Cardiac muscle cell (in vitro differentiated cells and primary cell): ENCODE measurements around the gene CLEC3B. TPM values are rescaled to one million over a fixed set of nuclear protein-coding genes. Genes with fewer than 3 reads are reported as not detected.
"Not testable (repeated sequence)": the region's sequence is repeated elsewhere in the genome, so short reads cannot be mapped to it uniquely, and the experiment has no call there.

Experiments
- DNase-seq, 2 donors: peaks; one replicate each; pipeline versions ENCODE4 v3.0.0 to v3.0.0-alpha.2; 2010 to 2017; ENCODE audit warnings: low read depth in 1 of 2, low spot score in 1 of 2
- H3K27ac ChIP-seq: fragments of 200-600 bp; sonication (generic); 2 replicates; pipeline ENCODE4 v1.5.1; 2016
- H3K27me3 ChIP-seq: fragments of 200-600 bp; sonication (generic); 2 replicates; pipeline ENCODE4 v1.6.0; 2016; ENCODE audit warnings: control low read depth
- H3K36me3 ChIP-seq: fragments of 200-600 bp; sonication (generic); 2 replicates; pipeline ENCODE4 v1.5.1; 2016; ENCODE audit warnings: control low read depth
- H3K4me1 ChIP-seq: fragments of 200-600 bp; sonication (generic); 2 replicates; pipeline ENCODE4 v1.8.1; 2017; ENCODE audit warnings: low read depth, mild to moderate bottlenecking, mixed run types
- H3K4me3 ChIP-seq: fragments of 200-600 bp; sonication (generic); 2 replicates; pipeline ENCODE4 v1.5.1; 2016; ENCODE audit warnings: mild to moderate bottlenecking
- H3K9me3 ChIP-seq: fragments of 200-600 bp; sonication (generic); 2 replicates; pipeline ENCODE4 v1.5.1; 2017; ENCODE audit warnings: low read depth, mild to moderate bottlenecking, control low read depth
- CTCF ChIP-seq: IDR thresholded peaks from 2 replicates; pipeline ENCODE4 v1.5.1; 2012; ENCODE audit warnings: low read depth, mild to moderate bottlenecking, low read length
- polyA plus RNA-seq: library from polyadenylated mRNA; unstranded; fragments of >200 nt; fragmentation: Nextera tagmentation; extraction: Ambion mirVana; gene quantifications from 2 replicates; pipeline ENCODE4 v1.2.1, GENCODE V29; 2016
- total RNA-seq: library from RNA; depleted of rRNA; stranded (reverse); fragments of >200 nt; gene quantifications from 2 replicates; pipeline ENCODE4 v1.2.3, GENCODE V29; 2016

CLEC3B gene
- total RNA-seq: 1.3 TPM in 1 of 2 replicates, not detected in the other
- 0.21 and 1.6 TPM in 2 replicates for polyA plus RNA-seq

GRCh38 chr3:45026038-45026437 is at the start of gene CLEC3B:
Gene CLEC3B (plus strand): TSS chr3:45026303. CDS start chr3:45026363, 60 bp downstream.
- TF ChIP-seq CTCF: no peak
- no peaks in the 10 kb centered on the region for H3K36me3 ChIP-seq
- H3K27me3 ChIP-seq: no peaks in the 10 kb centered on the region
- H3K27ac ChIP-seq: no peak within 1 kb of the TSS
- no peak within 1 kb of the TSS for H3K4me3 ChIP-seq
- no peaks in the 10 kb centered on the region for H3K9me3 ChIP-seq
- DNase-seq: peak in 1 of 2 donors; percentile 83
- H3K4me1 ChIP-seq: no peaks in the 10 kb centered on the region

DNA sequence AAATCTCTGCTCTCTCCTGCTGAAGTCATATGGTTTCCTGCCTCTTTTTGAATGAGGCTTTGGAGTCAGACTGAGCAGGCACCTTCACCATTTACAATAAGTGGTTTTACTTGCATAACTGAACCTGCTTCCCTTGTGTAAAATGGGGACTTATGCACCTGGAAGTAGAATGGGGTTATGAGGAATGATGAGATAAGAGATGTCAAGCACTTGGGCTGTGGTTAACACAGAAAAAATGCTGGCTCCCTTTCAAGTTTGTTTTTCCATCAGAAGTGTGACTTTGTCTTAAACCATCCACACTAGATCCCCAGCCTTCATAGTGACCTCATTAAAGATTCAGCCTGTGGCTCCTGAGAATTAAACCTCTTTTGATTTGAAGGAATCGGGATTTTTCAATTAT is 44.9 kb upstream of the CLEC3B start:
- Histone ChIP-seq H3K4me1 (peaks cover 19% of the 10 kb centered on the region), H3K27me3 (no peaks in the 10 kb centered on the region), H3K27ac (no peak overlapping the region), H3K4me3 (no peak overlapping the region), H3K36me3 (no peaks in the 10 kb centered on the region), H3K9me3 (no peaks in the 10 kb centered on the region)
- no peak for TF ChIP-seq CTCF
- DNase-seq: peak in 1 of 2 donors; percentile 39

DNA sequence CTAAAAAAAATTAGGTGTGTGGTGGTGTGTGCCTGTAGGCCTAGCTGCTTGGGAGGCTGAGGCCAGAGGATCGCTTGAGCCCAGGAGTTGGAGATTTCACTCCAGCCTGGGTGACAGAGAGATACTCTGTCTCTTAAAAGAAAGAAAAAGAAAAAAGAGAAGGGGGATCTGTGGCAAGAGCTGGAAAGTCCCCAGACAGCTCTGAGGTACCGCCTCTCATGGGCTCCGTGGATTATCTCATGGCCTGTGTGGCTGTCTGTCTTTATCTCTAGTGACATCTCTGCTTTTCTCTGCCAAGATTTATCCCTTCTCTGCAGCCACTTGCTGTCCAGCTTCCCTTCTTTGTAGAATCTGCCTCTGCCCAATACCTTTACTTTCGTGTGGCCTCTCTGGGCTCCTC is 44.4 kb upstream of the CLEC3B start:
- TF ChIP-seq CTCF: no peak
- no peak overlapping the region for H3K4me3 ChIP-seq

DNA sequence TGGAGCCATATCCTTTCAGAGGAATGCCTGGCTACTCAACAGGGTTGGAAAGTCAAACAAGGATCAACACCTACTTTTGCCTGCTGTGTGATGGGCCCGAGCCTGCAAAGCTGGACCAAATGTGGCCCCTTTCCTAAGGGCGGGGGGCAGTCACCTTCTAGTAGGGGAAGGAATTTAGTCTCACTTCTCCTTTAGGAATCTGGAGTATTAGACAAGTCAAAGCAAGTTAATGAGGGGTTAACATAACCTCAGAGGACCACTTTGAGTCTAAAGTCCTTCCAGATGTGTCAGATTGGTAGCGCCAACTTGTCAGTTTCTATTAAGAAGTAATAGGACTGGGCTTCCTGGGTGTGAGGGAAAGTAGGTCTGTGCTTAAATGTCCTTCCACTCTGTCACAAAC is 43.3 kb upstream of the CLEC3B start:
- Histone ChIP-seq H3K4me3 (no peak overlapping the region), H3K27ac (no peak overlapping the region), H3K4me1 (peaks cover 19% of the 10 kb centered on the region), H3K27me3 (no peaks in the 10 kb centered on the region), H3K9me3 (no peaks in the 10 kb centered on the region), H3K36me3 (no peaks in the 10 kb centered on the region)
- DNase-seq: no peak
- TF ChIP-seq CTCF: no peak

More for the DNA sequence above, 44.4 kb upstream of the CLEC3B start:
- no peaks in the 10 kb centered on the region for H3K36me3 ChIP-seq
- DNase-seq: no peak
- no peaks in the 10 kb centered on the region for H3K9me3 ChIP-seq
- H3K4me1 ChIP-seq: peaks cover 19% of the 10 kb centered on the region
- no peak overlapping the region for H3K27ac ChIP-seq
- H3K27me3 ChIP-seq: no peaks in the 10 kb centered on the region

GRCh38 chr3:44983484-44983941 is 42.6 kb upstream of the CLEC3B start:
- no peak overlapping the region for H3K27ac ChIP-seq
- H3K4me3 ChIP-seq: no peak overlapping the region
- no peak for TF ChIP-seq CTCF
- H3K9me3 ChIP-seq: no peaks in the 10 kb centered on the region
- H3K4me1 ChIP-seq: peaks cover 19% of the 10 kb centered on the region
- peak in 1 of 2 donors; percentile 37 for DNase-seq
- H3K36me3 ChIP-seq: no peaks in the 10 kb centered on the region
- no peaks in the 10 kb centered on the region for H3K27me3 ChIP-seq

- no peaks in the 10 kb centered on the region for H3K36me3 ChIP-seq
- peaks cover 19% of the 10 kb centered on the region for H3K4me1 ChIP-seq
- no peak for TF ChIP-seq CTCF
- no peak overlapping the region for H3K27ac ChIP-seq
- H3K27me3 ChIP-seq: no peaks in the 10 kb centered on the region
- no peak for DNase-seq
- H3K4me3 ChIP-seq: no peak overlapping the region
- H3K9me3 ChIP-seq: no peaks in the 10 kb centered on the region
Observed at GRCh38 chr3:44984335-44984734, 41.8 kb upstream of the CLEC3B start.

DNA sequence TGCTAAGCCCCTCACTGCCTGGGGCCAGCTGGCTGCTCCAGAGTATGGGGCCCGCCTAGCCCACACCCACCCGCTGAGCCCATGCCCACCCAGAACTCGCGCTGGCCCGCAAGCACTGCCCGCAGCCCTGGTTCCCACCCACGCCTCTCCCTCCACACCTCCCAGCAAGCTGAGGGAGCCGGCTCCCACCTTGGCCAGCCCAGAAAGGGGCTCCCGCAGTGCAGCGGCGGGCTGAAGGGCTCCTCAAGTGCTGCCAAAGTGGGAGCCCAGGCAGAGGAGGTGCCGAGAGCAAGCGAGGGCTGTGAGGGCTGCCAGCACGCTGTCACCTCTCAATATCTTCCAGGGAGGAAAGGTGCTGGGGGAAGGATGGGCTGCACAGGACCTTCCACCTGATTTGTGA is 39.8 kb upstream of the CLEC3B start:
- H3K27me3 ChIP-seq, H3K27ac ChIP-seq, H3K36me3 ChIP-seq, H3K4me3 ChIP-seq, DNase-seq, H3K9me3 ChIP-seq: not testable (repeated sequence)
- peaks cover 19% of the 10 kb centered on the region for H3K4me1 ChIP-seq
